PFSK-1 (cell line): ENCODE measurements around the gene CNTN4.

Experiments used
- FOXP2 ChIP-seq: optimal IDR thresholded peaks from 2 replicates; pipeline ENCODE3; 2011; ENCODE audit warnings: borderline replicate concordance, control low read depth, inconsistent platforms; ENCODE audit not compliant: insufficient read depth; ENCODE audit errors: extremely low read length, extremely low read depth
- POLR2AphosphoS5 ChIP-seq: IDR thresholded peaks from 2 replicates; pipeline ENCODE4 v1.6.1; 2012; ENCODE audit warnings: low read depth, mild to moderate bottlenecking, control low read depth, low read length, moderate library complexity
- REST ChIP-seq, 2 experiments: IDR thresholded peaks; 2 replicates each; pipeline versions ENCODE4 v1.6.1 to v1.8.0; 2011 to 2012; ENCODE audit warnings: low read depth in 2 of 2, low read length in 2 of 2, control low read depth in 1 of 2, inconsistent platforms in 1 of 2, mild to moderate bottlenecking in 1 of 2, moderate library complexity in 1 of 2; ENCODE audit not compliant: insufficient read depth in 1 of 2
- SIN3A ChIP-seq: IDR thresholded peaks from 2 replicates; pipeline ENCODE4 v1.6.1; 2012; ENCODE audit warnings: mild to moderate bottlenecking, low read length, moderate library complexity, borderline replicate concordance; ENCODE audit not compliant: insufficient read depth
- TAF1 ChIP-seq: IDR thresholded peaks from 2 replicates; pipeline ENCODE4 v1.6.1; 2012; ENCODE audit warnings: low read length, control low read depth, borderline replicate concordance; ENCODE audit not compliant: insufficient read depth

CNTN4 gene

GRCh38 chr3:2879023-2879422 lies 780.4 kb downstream of the CNTN4 start:
- TF ChIP-seq POLR2AphosphoS5 = no peak
- TF ChIP-seq REST (IDR thresholded peaks at IDR 0.05; ENCODE audit: insufficient read depth in 1 of 2, low read depth in 2 of 2, low read length in 2 of 2) = no peak
- no peak for TF ChIP-seq FOXP2
- TF ChIP-seq TAF1 = no peak
- TF ChIP-seq SIN3A = no peak

- no peak for TF ChIP-seq TAF1
- TF ChIP-seq SIN3A = no peak
- TF ChIP-seq POLR2AphosphoS5 = no peak
- TF ChIP-seq FOXP2 = no peak
- no peak for TF ChIP-seq REST (IDR thresholded peaks at IDR 0.05; ENCODE audit: insufficient read depth in 1 of 2, low read depth in 2 of 2, low read length in 2 of 2)
Measured at GRCh38 chr3:2879587-2879986, 780.9 kb downstream of the CNTN4 start.

- TF ChIP-seq POLR2AphosphoS5 = no peak
- no peak for TF ChIP-seq SIN3A
- no peak for TF ChIP-seq FOXP2
- no peak for TF ChIP-seq TAF1
- TF ChIP-seq REST (IDR thresholded peaks at IDR 0.05; ENCODE audit: insufficient read depth in 1 of 2, low read depth in 2 of 2, low read length in 2 of 2) = no peak
Measured at GRCh38 chr3:2880218-2880756, 781.6 kb downstream of the CNTN4 start.

- no peak for TF ChIP-seq FOXP2
- no peak for TF ChIP-seq REST (IDR thresholded peaks at IDR 0.05; ENCODE audit: insufficient read depth in 1 of 2, low read depth in 2 of 2, low read length in 2 of 2)
- TF ChIP-seq TAF1 = no peak
Measured at GRCh38 chr3:2883283-2883682, 784.6 kb downstream of the CNTN4 start.

- TF ChIP-seq FOXP2 = no peak
- TF ChIP-seq REST (IDR thresholded peaks at IDR 0.05; ENCODE audit: insufficient read depth in 1 of 2, low read depth in 2 of 2, low read length in 2 of 2) = no peak
- TF ChIP-seq SIN3A = no peak
- no peak for TF ChIP-seq TAF1
Measured at GRCh38 chr3:2888592-2888991, 789.9 kb downstream of the CNTN4 start.
